IMR-90 (cell line): ENCODE data around the gene MALT1. TPM values are rescaled to one million over a fixed set of nuclear protein-coding genes. Genes with fewer than 3 reads are reported as not detected.

ENCODE experiments used
- ATAC-seq: fragments of 200-7000 bp; cut with Tn5 transposase; 2 replicates; pipeline ENCODE4 v1.9.1; 2020; ENCODE audit warnings: low read depth, mild to moderate bottlenecking, moderate library complexity
- BruUV-seq: library from RNA; stranded (reverse); fragments of 400-500 nt; replicated peaks from 2 replicates; lab custom pipeline; 2021; lab: Mats Ljungman, UMichigan
- CTCF ChIA-PET: fragments of 300-600 bp; formaldehyde crosslinking; extraction: SDS; loops from one replicate; lab custom pipeline; 2021; ENCODE audit warnings: antibody characterized with exemption; lab: Yijun Ruan, JAX
- POLR2A ChIA-PET: fragments of 300-600 bp; sonication (Branson Sonifier 250); formaldehyde crosslinking; loops from one replicate; lab custom pipeline; 2022; ENCODE audit warnings: antibody characterized with exemption; ENCODE audit not compliant: unreplicated experiment; lab: Charles Lee
- DNase-seq: peaks from one replicate; pipeline ENCODE4 v3.0.0; 2013
- H2AFZ ChIP-seq: replicated peaks from 2 replicates; pipeline ENCODE3; 2013; ENCODE audit warnings: low read length, mild to moderate bottlenecking; ENCODE audit not compliant: poor library complexity
- H2AK5ac ChIP-seq: 2 replicates; pipeline ENCODE4 v1.6.1; 2013; ENCODE audit warnings: low read depth, low read length, inconsistent platforms
- H2AK9ac ChIP-seq: replicated peaks from 2 replicates; pipeline ENCODE3; 2013; ENCODE audit warnings: mild to moderate bottlenecking, low read depth, low read length, moderate library complexity; ENCODE audit not compliant: poor library complexity
- H2BK120ac ChIP-seq: 2 replicates; pipeline ENCODE4 v1.6.1; 2013; ENCODE audit warnings: low read depth, low read length, inconsistent platforms
- H2BK15ac ChIP-seq: 3 replicates; pipeline ENCODE4 v1.6.1; 2013; ENCODE audit warnings: low read depth, low read length, inconsistent platforms
- H2BK20ac ChIP-seq: 2 replicates; pipeline ENCODE4 v1.6.1; 2013; ENCODE audit warnings: low read depth, mild to moderate bottlenecking, inconsistent platforms, low read length, moderate library complexity
- H2BK5ac ChIP-seq: 2 replicates; pipeline ENCODE4 v1.6.1; 2013; ENCODE audit warnings: mild to moderate bottlenecking, low read depth, low read length, inconsistent platforms; ENCODE audit not compliant: poor library complexity, severe bottlenecking
- H3K14ac ChIP-seq: replicated peaks from 2 replicates; pipeline ENCODE4 v1.6.1; 2013; ENCODE audit warnings: low read depth, low read length, inconsistent platforms
- H3K18ac ChIP-seq: 2 replicates; pipeline ENCODE4 v1.6.1; 2013; ENCODE audit warnings: low read depth, low read length, control low read depth
- H3K23ac ChIP-seq: 2 replicates; pipeline ENCODE4 v1.6.1; 2013; ENCODE audit warnings: low read depth, low read length, inconsistent platforms
- H3K27ac ChIP-seq: 2 replicates; pipeline ENCODE4 v1.5.1; 2013; ENCODE audit warnings: mild to moderate bottlenecking, control low read depth, low read length; ENCODE audit not compliant: insufficient read depth
- H3K27me3 ChIP-seq: 2 replicates; pipeline ENCODE4 v1.6.1; 2013; ENCODE audit warnings: low read length; ENCODE audit not compliant: control insufficient read depth, insufficient read depth
- H3K36me3 ChIP-seq: 2 replicates; pipeline ENCODE4 v1.6.1; 2013; ENCODE audit warnings: low read length, mixed read lengths; ENCODE audit not compliant: control insufficient read depth, insufficient read depth
- H3K4ac ChIP-seq: 2 replicates; pipeline ENCODE4 v1.6.1; 2013; ENCODE audit warnings: low read depth, low read length, inconsistent platforms
- H3K4me1 ChIP-seq: 2 replicates; pipeline ENCODE4 v1.6.1; 2013; ENCODE audit warnings: low read length, mixed read lengths; ENCODE audit not compliant: control insufficient read depth, insufficient read depth
- H3K4me2 ChIP-seq: 2 replicates; pipeline ENCODE4 v1.6.1; 2013; ENCODE audit warnings: low read depth, mild to moderate bottlenecking, control low read depth, low read length, moderate library complexity
- H3K4me3 ChIP-seq: 2 replicates; pipeline ENCODE4 v1.5.1; 2013; ENCODE audit warnings: low read depth, mild to moderate bottlenecking, control low read depth, low read length, moderate library complexity; ENCODE audit not compliant: insufficient read depth
- H3K56ac ChIP-seq: 2 replicates; pipeline ENCODE4 v1.6.1; 2013; ENCODE audit warnings: low read length, inconsistent platforms; ENCODE audit not compliant: insufficient read depth; ENCODE audit errors: extremely low read depth
- H3K79me1 ChIP-seq, 2 experiments: 2 replicates each; pipeline ENCODE4 v1.6.1; 2013; ENCODE audit warnings: low read length in 2 of 2, inconsistent platforms in 1 of 2, low read depth in 1 of 2
- H3K9ac ChIP-seq: 2 replicates; pipeline ENCODE4 v1.6.1; 2013; ENCODE audit warnings: low read depth, low read length, control low read depth
- H3K9me1 ChIP-seq: 2 replicates; pipeline ENCODE4 v1.6.1; 2013; ENCODE audit warnings: low read length, inconsistent platforms; ENCODE audit not compliant: insufficient read depth
- H3K9me3 ChIP-seq: 2 replicates; pipeline ENCODE4 v1.6.1; 2013; ENCODE audit warnings: low read length; ENCODE audit not compliant: control insufficient read depth, insufficient read depth
- H4K20me1 ChIP-seq: 2 replicates; pipeline ENCODE4 v1.6.1; 2013; ENCODE audit warnings: low read length, inconsistent platforms; ENCODE audit not compliant: insufficient read depth
- H4K5ac ChIP-seq: 2 replicates; pipeline ENCODE4 v1.6.1; 2013; ENCODE audit warnings: mild to moderate bottlenecking, low read depth, low read length, control low read depth
- H4K8ac ChIP-seq, 2 experiments: 2 replicates each; pipeline ENCODE4 v1.6.1; 2013; ENCODE audit warnings: low read depth in 2 of 2, low read length in 2 of 2, control low read depth in 1 of 2, inconsistent platforms in 1 of 2
- H4K91ac ChIP-seq: 2 replicates; pipeline ENCODE4 v1.6.1; 2013; ENCODE audit warnings: low read depth, low read length, inconsistent platforms; ENCODE audit not compliant: insufficient read depth
- BHLHE40 ChIP-seq: fragments of 150-350 bp; IDR thresholded peaks from 2 replicates; pipeline ENCODE4 v1.6.1; 2016; ENCODE audit warnings: mild to moderate bottlenecking, low read depth, low read length
- CEBPB ChIP-seq: IDR thresholded peaks from 2 replicates; pipeline ENCODE4 v1.6.1; 2012; ENCODE audit warnings: low read depth, low read length, improper control_type of control experiment
- CHD1 ChIP-seq: IDR thresholded peaks from 2 replicates; pipeline ENCODE4 v1.6.1; 2012; ENCODE audit warnings: low read depth, low read length, improper control_type of control experiment
- FOS ChIP-seq: fragments of 150-350 bp; IDR thresholded peaks from 2 replicates; pipeline ENCODE4 v1.6.1; 2016; ENCODE audit warnings: low read depth, low read length
- MAFK ChIP-seq: IDR thresholded peaks from 2 replicates; pipeline ENCODE4 v1.6.1; 2012; ENCODE audit warnings: low read depth, low read length, improper control_type of control experiment
- MAZ ChIP-seq: IDR thresholded peaks from 2 replicates; pipeline ENCODE4 v1.6.1; 2012; ENCODE audit warnings: low read depth, mild to moderate bottlenecking, low read length, improper control_type of control experiment, moderate library complexity, borderline replicate concordance
- MXI1 ChIP-seq: IDR thresholded peaks from 2 replicates; pipeline ENCODE4 v1.6.1; 2012; ENCODE audit warnings: low read depth, mild to moderate bottlenecking, low read length, moderate library complexity, borderline replicate concordance
- NFE2L2 ChIP-seq: fragments of 150-350 bp; IDR thresholded peaks from 2 replicates; pipeline ENCODE4 v1.6.1; 2016; ENCODE audit warnings: low read depth, mild to moderate bottlenecking, low read length
- POLR2A ChIP-seq: IDR thresholded peaks from 2 replicates; pipeline ENCODE4 v1.6.1; 2012; ENCODE audit warnings: mild to moderate bottlenecking, low read depth, low read length
- RAD21 ChIP-seq: IDR thresholded peaks from 2 replicates; pipeline ENCODE4 v1.6.1; 2012; ENCODE audit warnings: low read length, improper control_type of control experiment
- RCOR1 ChIP-seq: IDR thresholded peaks from 2 replicates; pipeline ENCODE4 v1.6.1; 2012; ENCODE audit warnings: mild to moderate bottlenecking, low read length, improper control_type of control experiment; ENCODE audit not compliant: insufficient replicate concordance
- RFX5 ChIP-seq: IDR thresholded peaks from 2 replicates; pipeline ENCODE4 v1.8.0; 2012; ENCODE audit warnings: low read depth, mild to moderate bottlenecking, low read length, moderate library complexity
- SMC3 ChIP-seq: fragments of 150-350 bp; IDR thresholded peaks from 2 replicates; pipeline ENCODE4 v1.6.1; 2016; ENCODE audit warnings: low read depth, mild to moderate bottlenecking, antibody characterized with exemption, low read length, moderate library complexity
- WGBS, 2 experiments: methylation state at CpG; one replicate each; pipeline versions ENCODE4 v1.1.5 to v1.1.7; 2013; ENCODE audit warnings: missing lambda C conversion rate in 2 of 2; ENCODE audit not compliant: insufficient read length in 1 of 2; ENCODE audit errors: extremely low coverage in 2 of 2; 5-methylcytosine and 5-hydroxymethylcytosine counted together
- dilution Hi-C: fragments of 300-500 bp; cut with HindIII; formaldehyde crosslinking; loops from one replicate; pipeline ENCODE4 v1.14.3; 2018; ENCODE audit warnings: low sequenced_read_pairs; ENCODE audit not compliant: unreplicated experiment
- in situ Hi-C: fragments of 300-500 bp; cut with MboI; formaldehyde crosslinking; loops from 3 replicates; pipeline ENCODE4 v1.14.3; 2019; ENCODE audit warnings: low sequenced_read_pairs, inconsistent platforms, mixed read lengths
- intact Hi-C: fragments of 100-400 bp; cut with micrococcal nuclease; formaldehyde crosslinking; loops from 2 replicates; pipeline ENCODE4 v1.10.0; 2022
- polyA plus RNA-seq, 3 experiments: library from polyadenylated mRNA; depleted of rRNA; stranded (reverse); fragments of >200 nt; gene quantifications; 2 replicates each; pipeline ENCODE4 v1.2.3, GENCODE V29; 2012; ENCODE audit warnings: low replicate concordance in 1 of 3
- total RNA-seq: library from RNA; depleted of rRNA; stranded (reverse); fragments of >200 nt; gene quantifications from 2 replicates; pipeline ENCODE4 v1.2.3, GENCODE V29; 2012
- TF ChIP-seq, protein P1 (sequence below): fragments of 150-350 bp; IDR thresholded peaks from 2 replicates; pipeline ENCODE4 v1.6.1; 2017; ENCODE audit warnings: mild to moderate bottlenecking, antibody characterized with exemption, low read length, low read depth
- TF ChIP-seq, protein P2 (sequence below): conservative IDR thresholded peaks from 2 replicates; pipeline ENCODE4 v1.5.1; 2012; ENCODE audit warnings: mild to moderate bottlenecking, low read depth, low read length, improper control_type of control experiment
- TF ChIP-seq, protein P3 (sequence below): fragments of 150-350 bp; IDR thresholded peaks from 2 replicates; pipeline ENCODE4 v1.6.1; 2016; ENCODE audit warnings: low read depth, mild to moderate bottlenecking, low read length, moderate library complexity, borderline replicate concordance

Gene MALT1
- total and polyA plus RNA-seq, 2 of the 4 experiments (the other 2 are of a cell fraction) = 8.3 to 25.3 TPM

DNA sequence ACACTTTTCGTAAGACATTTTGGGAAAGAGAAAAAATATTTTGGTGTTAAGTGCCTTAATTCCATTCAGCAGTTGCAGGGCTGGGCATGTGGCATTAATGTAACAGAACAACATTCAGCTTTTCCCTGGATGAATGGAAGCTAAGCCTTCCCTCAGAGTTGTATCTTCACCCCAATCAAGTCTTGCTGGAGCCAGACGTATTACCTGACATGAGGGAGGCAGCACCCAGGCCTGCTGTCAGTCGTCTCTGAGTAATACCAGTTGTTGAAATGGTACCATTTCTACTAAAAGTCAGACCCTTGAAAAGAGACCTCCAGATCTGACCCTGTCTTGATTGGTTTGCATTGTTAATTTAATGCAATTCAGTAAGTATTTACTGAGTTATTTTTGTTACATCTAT, 57.5 kb downstream of the MALT1 start:
- Histone ChIP-seq H2BK120ac (no peak overlapping the region), H3K79me1 (peaks cover 0 to 2% of the 10 kb centered on the region in 2 experiments; a peak in 1 of 4 replicates), H3K9me1 (peaks cover 3% of the 10 kb centered on the region; the same call in 1 of the 2 replicates), H3K14ac (no peak overlapping the region), H3K9ac (no peak overlapping the region), H2AFZ (no peak overlapping the region), H3K18ac (no peak overlapping the region), H4K20me1 (no peaks in the 10 kb centered on the region), H2BK5ac (no peak overlapping the region), H3K4me2 (no peak overlapping the region), H3K4me1 (no peaks in the 10 kb centered on the region), H2BK20ac (no peak overlapping the region), H3K23ac (no peak overlapping the region), H4K8ac (no peak overlapping the region), H3K27me3 (no peaks in the 10 kb centered on the region), H3K9me3 (no peaks in the 10 kb centered on the region), H2AK5ac (no peak overlapping the region), H2BK15ac (no peak overlapping the region), H3K36me3 (peaks cover 3% of the 10 kb centered on the region; the same call in 1 of the 2 replicates), H2AK9ac (no peak overlapping the region), H3K4me3 (no peak overlapping the region), H3K4ac (no peak overlapping the region), H3K56ac (no peak overlapping the region), H4K91ac (no peak overlapping the region), H3K27ac (no peak overlapping the region), H4K5ac (no peak overlapping the region)
- ChIA-PET POLR2A (no interaction called here), CTCF (no interaction called here)
- BruUV-seq = no TSS peak
- intact Hi-C loops = no loop called here
- no peak for ATAC-seq
- no peak for DNase-seq
- TF ChIP-seq POLR2A (no peak), NFE2L2 (no peak), MAZ (no peak), MAFK (no peak), RFX5 (no peak), MXI1 (no peak), FOS (no peak), RCOR1 (no peak), CEBPB (no peak), SMC3 (no peak), RAD21 (no peak), CHD1 (no peak), BHLHE40 (no peak)
- TF ChIP-seq, protein P1, sequence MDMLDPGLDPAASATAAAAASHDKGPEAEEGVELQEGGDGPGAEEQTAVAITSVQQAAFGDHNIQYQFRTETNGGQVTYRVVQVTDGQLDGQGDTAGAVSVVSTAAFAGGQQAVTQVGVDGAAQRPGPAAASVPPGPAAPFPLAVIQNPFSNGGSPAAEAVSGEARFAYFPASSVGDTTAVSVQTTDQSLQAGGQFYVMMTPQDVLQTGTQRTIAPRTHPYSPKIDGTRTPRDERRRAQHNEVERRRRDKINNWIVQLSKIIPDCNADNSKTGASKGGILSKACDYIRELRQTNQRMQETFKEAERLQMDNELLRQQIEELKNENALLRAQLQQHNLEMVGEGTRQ = no peak
- TF ChIP-seq, protein P2, sequence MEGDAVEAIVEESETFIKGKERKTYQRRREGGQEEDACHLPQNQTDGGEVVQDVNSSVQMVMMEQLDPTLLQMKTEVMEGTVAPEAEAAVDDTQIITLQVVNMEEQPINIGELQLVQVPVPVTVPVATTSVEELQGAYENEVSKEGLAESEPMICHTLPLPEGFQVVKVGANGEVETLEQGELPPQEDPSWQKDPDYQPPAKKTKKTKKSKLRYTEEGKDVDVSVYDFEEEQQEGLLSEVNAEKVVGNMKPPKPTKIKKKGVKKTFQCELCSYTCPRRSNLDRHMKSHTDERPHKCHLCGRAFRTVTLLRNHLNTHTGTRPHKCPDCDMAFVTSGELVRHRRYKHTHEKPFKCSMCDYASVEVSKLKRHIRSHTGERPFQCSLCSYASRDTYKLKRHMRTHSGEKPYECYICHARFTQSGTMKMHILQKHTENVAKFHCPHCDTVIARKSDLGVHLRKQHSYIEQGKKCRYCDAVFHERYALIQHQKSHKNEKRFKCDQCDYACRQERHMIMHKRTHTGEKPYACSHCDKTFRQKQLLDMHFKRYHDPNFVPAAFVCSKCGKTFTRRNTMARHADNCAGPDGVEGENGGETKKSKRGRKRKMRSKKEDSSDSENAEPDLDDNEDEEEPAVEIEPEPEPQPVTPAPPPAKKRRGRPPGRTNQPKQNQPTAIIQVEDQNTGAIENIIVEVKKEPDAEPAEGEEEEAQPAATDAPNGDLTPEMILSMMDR = no peak
- TF ChIP-seq, protein P3, sequence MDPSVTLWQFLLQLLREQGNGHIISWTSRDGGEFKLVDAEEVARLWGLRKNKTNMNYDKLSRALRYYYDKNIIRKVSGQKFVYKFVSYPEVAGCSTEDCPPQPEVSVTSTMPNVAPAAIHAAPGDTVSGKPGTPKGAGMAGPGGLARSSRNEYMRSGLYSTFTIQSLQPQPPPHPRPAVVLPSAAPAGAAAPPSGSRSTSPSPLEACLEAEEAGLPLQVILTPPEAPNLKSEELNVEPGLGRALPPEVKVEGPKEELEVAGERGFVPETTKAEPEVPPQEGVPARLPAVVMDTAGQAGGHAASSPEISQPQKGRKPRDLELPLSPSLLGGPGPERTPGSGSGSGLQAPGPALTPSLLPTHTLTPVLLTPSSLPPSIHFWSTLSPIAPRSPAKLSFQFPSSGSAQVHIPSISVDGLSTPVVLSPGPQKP = no peak
- no CpG with 5 or more reads among the region's 3 CpGs for WGBS, 2 experiments
- dilution Hi-C loops = no loop called here
- in situ Hi-C loops = no loop called here
